T-helper 9 cell (primary cell): ENCODE results near the gene HIP1.

Source experiments
- DNase-seq: peaks from one replicate; pipeline ENCODE4 v3.0.0-alpha.2; 2020

The HIP1 gene

DNA sequence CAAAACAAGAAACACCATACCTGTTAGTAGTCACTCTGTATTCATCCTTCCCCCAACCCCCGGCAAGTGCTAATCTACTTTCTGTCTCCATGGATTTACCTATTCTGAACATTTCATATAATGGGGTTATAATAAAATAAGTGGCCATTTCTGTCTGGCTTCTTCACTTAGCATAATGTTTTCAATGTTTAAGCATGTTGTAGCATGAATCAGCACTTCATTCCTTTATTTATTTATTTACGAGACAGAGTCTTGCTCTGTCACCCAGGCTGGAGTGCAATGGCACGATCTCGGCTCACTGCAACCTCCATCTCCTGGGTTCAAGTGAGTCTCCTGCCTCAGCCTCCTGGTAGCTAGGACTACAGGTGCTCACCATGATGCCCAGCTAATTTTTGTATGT is 69.2 kb downstream of the HIP1 start:
- DNase-seq: no peak

DNA sequence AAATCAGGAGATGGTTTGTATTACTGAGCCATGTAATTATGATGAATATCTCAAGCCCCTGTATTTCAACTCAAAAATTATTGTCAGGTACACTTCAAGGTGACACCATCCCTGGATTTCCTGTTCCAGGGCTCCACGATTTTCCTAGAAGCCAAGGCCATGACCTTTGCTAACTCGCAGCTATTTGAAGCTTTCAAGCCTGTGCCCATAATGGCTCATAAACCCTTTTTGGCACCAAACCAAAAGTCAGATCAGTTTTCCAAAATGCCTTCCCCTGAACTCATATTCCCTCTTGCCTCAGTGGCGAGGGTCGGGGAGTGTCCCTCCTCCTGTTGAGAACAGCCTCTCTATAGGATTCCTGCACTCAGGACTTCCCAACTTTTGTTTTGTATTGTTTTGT is 70.8 kb downstream of the HIP1 start:
- DNase-seq: no peak

DNA sequence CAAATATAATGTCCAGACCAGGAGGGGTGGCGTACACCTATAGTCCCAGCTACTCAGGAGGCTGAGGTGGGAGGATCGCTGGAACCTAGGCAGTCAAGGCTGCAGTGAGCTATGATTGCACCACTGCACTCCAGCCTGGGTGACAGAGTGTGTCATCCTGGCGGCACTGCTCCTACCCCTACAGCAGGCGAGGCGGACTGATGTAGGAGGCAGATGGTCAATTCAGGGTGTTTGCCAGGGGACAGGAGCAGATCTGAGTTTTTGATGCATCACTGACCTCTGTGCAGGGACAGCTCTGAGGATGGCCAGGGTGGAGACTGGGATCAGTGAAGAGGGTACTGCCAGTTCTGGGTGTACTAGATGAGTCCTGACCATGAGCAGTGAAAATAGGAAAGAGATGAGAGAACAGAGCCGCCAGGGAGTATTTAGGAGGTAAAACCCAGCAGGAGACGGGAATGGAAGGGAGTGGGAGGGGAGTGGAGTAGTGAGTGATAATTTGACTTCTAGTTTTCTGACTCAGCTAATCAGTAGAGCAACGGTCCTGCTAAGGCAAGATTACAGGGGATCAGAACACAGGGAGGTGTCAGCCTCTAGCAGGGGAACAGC is 75.3 kb downstream of the HIP1 start:
- no peak for DNase-seq

DNA sequence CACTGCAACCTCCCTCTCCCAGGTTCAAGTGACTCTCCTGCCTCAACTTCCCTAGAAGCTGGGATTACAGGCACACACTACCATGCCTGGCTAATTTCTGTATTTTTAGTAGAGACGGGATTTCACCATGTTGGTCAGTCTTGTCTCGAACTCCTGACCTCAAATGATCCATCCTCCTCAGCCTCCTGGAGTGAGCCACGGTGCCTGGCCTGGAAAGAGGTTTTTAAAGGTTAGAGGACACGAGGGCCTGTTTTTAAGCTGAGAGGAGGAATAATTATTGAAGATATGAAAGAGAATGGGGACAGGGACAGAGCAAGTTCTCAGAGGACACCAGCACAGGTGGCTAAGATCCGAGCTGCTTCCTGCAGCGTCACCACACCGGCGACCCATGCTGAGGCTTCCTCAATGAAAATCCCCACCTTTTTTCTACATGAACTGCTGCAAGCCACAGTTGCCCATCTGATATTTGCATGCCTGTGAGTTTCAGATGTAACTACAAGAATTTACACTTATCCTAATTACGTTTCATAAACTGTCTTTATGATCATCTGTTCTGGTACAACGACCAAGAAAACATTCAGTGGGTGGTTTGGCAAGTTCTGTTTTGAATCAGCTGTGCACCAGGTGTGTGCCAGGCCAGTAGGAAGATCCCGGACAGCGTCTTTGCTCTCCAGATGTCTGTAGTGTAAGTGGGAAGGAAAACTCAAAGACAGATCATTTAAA is 76.0 kb downstream of the HIP1 start:
- DNase-seq: no peak

DNA sequence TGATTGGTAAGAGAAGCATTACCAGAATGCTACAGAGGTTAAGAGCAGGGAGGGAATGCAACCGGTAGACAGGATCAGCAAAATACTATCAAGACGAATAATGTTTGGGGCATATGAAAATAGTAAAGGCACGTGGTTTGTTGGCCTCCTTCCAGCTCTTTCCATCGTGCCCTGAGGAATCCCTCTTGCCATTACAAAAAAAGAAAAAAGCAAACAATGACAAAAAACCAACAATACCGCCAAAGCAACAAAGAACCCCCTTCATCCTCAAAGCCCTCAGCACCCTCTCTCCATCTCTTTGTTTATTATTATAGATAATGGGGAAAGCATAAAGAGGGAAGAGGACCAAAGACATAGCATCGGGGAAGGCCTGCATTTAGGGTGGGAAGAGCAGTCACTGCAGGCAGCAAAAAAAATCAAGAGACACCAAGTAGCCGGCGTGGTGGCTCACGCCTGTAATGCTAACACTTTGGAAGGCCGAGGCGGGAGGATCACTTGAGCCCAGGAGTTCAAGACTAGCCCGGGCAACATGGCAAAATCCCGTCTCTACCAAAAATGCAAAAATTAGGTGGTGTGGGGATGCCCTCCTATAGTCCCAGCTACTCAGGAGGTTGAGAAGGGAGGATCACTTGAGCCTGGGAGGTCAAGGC is 78.0 kb downstream of the HIP1 start:
- no peak for DNase-seq

DNA sequence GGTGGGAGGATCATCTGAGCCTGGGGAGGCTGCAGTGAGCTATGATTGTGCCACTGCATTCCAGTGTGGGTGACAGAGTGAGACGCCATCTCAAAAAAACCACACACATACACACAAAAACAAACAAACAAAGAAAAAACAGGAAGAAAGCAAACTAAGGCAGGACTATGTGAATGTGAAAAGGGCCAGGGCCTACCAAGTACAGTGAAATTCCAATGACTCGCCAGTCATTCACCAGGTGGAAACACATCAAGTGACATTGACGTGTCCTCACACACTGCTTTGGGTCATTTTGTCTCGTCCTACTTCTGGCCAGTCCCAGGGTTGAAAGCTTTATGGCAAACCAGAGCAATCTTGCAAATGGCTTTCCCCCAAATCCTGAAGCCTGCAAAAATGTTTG is 79.9 kb downstream of the HIP1 start:
- DNase-seq: no peak

DNA sequence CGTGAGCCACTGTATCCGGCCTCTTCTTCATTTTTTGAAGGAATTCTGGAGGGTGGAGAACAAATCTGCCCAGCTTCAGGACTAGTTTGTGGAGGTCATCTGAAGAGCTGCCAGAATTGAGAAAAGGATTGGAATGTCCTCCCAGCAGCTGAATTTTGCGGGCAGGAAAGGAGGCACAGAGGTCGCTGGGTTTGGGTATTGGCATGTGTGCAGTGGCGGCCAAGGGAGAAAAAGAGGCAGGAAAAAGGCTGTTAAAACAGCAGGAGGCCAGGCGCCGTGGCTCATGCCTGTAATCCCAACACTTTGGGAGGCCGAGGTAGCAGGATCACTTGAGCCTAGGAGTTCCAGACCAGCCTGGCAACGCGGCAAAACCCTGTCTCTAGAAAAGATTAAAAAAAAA is 80.4 kb downstream of the HIP1 start:
- no peak for DNase-seq

DNA sequence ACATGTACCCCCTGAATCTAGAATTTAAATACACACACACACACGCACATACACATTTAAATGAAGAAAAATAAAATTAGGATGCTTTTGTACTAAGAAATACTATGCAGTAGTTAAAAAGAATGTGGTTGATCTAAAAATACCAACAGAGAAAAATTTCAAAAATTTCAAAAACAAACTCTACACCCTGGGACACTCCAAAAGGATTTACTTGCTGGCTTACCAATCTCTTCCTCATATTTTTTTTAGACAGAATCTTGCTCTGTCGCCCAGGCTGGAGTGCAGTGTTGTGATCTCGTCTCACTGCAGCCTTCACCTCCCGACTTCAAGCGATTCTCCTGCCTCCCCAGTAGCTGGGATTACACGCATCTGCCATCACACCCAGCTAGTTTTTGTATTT is 80.9 kb downstream of the HIP1 start:
- DNase-seq: no peak

DNA sequence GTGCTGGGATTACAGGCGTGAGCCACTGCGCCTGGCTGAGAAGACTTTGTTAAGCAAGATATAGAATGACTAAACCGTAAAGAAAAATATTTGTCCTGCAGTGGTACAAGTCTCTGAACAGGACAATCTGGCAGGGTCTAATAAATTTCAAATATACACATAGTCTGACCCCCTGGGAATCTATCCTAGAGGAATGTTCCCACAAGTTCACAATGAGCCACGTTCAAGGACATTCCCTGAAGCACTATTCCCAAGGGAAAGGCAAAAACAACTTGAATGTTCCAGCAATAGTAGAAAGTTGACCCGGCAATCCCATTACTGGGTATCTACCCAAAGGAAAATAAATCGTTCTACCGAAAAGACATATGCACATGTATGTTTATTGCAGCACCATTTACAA is 82.0 kb downstream of the HIP1 start:
- no peak for DNase-seq

DNA sequence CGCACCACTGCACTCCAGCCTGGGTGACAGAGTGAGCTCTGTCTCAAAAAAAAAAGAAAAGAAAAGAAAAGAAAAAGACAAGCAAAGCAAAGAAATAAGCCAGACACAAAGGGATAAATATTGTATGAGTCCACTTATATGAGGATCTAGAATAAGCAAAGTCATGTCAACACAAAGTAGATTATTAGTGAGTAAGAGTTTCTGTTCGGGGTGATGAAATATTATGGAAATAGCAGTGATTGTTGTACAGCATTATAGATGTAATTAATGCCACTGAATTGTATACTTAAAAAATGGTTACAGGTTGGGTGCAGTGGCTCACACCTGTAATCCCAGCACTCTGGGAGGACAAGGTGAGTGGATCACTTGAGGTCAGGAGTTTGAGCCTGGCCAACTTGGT is 83.2 kb downstream of the HIP1 start:
- no peak for DNase-seq

DNA sequence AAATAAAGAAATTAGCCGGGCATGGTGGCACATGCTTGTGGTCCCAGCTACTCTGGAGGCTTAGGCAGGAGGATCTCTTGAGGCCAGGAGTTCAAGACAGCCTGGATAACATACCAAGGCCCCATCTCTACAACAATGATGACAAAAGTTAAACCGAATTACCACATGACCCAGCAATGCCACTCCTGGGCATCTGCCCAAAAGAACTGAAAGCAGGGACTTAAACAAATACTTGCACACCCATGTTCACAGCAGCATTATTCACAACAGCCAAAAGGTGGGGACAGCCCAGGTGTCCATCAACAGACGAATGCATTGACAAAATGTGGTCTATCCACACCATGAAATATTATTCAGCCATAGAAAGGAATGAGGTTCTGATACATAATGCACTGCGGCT is 83.9 kb downstream of the HIP1 start:
- no peak for DNase-seq

DNA sequence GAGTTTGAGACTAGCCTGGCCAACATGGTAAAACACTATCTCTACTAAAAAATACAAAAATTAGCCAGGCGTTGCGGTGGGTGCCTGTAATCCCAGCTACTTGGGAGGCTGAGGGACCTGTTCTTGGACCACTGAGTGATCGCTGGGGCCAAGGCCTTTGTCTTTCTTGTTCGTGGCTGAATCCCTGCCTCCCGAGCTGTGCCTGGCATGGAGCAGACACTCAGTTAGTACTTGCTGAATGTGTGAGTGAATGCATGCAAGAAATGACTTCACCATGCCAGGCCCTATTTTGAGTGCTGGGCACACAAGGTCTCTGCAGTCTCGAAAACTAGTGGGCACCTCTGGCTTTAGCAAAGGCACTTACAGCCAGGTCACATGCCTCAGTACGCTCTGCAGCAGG is 85.1 kb downstream of the HIP1 start:
- DNase-seq: no peak

DNA sequence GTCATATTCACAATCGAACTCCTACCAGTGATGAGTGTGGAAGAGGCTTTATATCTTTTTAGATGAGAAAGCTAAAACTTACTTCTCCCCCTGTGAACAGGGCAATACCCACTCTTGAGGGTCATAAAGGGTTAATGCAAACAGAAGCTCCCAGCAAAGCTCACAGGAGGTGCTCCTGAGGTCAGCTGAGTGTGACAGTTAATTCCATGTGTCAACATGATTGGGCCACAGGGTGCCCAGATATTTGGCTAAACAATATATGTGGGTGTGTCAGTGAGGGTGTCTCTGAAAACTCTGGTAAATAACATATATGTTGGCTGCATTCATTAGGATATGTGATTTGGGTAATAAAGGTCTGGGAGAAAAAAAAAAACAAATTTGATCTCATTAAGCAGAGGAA is 86.0 kb downstream of the HIP1 start:
- no peak for DNase-seq

DNA sequence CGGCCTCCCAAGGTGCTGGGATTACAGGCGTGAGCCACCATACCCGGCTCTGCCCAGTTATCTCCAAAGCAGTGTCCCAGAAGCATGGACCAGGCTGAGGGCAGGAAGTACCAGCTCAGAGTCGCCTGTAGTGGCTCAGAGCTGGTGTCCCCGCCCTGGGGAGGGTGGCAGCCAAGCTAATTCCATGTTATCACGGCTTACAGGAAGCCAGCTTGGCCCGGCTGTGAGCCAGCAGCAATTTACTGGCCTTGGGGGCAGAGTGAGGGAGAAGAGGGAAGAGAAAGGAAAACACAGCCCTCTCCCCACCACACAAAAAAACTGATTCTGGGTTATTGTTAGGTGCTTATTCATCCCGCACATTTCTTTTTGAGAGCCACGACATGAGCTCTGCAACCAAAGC is 88.1 kb downstream of the HIP1 start:
- DNase-seq: no peak

DNA sequence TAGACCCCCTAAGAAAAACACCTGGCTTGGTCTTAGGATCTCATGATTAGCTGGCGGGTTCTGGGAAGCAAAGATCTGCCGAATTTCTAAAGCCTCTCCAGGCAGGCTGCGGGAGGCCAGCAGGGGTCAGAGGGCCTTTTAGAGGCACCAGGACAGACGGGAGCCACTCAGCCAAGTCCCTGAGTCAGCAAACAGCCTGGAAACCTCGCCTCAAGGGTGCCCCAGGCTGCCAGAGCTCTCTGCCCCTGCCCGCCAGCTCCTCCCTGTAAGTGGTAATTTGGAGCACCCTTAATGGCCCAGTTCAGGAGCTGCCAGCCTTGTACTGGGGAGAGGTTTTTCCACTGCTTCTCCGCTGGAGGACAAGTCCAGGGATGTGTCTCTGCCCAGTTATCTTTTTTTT is 88.7 kb downstream of the HIP1 start:
- no peak for DNase-seq

DNA sequence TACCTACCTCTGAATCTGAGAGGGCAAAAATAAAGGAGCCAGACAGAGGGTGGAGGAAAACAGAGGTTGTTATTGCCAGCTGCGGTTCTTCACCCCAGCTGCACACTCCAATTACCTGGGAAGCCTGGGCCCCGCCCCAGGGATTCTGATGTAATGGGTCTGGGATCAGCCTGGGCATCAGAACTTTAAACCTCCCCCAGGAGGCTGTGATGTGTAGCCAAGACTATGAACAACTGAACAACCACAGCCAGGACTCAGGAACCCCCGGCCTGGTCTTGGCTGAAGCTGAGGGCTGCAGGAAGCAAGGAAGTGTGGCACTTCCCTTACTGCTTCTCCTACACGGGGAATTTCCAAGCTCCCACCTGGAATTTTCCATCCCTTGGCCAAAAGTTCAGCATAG is 89.3 kb downstream of the HIP1 start:
- no peak for DNase-seq

DNA sequence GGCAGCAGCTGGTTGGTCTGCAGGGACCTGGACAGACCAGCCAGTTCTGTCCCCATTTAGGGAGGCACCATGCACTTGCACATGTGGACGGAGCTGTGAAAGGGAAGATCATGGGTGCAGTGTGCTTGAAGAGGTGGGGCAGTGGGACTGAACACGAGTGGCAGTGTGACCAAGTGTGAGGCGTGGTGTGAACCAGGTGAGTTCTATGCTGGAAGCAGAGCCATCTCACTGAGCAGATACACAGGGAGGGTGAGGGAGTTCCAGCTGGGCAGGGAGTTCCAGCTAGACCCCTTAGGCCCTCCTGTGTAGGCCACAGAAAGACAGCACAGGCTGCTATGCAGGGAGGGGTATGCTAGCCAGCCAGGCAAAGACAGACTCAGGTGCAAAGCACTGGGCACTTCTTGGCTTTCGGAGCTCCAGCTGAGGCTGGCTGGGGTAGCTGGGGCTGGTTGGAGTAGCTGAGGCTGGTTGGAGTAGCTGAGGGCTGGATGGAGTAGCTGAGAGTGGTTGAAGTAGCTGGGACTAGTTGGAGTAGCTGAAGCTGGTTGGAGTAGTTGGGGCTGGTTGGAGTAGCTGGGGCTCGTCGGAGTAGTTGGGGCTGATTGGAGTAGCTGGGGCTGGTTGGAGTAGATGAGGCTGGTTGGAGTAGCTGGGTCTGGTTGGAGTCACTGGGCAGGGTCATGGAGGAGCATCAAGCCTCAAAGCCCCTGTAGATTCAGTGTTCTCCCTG is 90.9 kb downstream of the HIP1 start:
- no peak for DNase-seq

DNA sequence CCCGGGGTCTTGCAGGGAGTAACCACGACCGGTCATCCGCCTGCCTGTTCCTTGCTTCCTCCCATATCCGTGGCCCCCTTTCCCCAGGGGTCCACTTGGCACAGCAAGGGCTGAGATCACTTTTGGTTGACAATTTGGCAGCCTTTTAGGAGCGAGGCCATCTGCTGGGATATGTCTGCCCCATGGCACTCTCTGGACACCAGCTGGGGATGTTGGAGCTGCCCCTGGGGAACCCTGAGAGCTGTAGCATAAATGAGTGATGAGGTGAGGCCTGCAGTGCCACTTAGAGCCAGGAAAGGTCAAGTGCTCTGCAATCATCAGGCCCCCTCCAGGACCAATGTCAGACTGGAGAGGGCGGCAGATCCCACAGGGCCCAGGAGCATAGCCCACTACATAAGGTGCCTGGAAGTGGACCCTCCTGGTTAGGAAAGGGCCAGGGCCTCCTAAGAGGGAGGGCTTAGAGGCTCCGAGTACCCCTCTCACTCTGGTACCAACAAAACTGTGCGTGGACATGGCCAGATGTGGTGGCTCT is 92.1 kb downstream of the HIP1 start:
- DNase-seq: no peak

DNA sequence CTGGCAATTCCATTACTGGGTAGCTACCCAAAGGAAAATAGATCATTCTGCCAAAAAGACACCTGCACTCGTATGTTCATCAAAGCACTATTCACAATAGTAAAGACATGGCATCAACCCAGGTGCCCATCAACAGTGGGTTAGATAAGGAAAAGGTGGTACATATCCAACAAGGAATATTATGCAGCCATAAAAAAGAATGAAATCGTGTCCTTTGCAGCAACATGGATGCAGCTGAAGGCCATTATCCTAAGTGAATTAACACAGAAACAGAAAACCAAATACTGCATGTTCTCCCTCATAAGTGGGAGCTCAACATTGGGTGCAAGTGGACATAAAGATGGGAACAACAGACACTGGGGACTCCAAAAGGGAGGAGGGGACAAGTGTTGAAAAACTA is 93.2 kb downstream of the HIP1 start:
- DNase-seq: no peak

DNA sequence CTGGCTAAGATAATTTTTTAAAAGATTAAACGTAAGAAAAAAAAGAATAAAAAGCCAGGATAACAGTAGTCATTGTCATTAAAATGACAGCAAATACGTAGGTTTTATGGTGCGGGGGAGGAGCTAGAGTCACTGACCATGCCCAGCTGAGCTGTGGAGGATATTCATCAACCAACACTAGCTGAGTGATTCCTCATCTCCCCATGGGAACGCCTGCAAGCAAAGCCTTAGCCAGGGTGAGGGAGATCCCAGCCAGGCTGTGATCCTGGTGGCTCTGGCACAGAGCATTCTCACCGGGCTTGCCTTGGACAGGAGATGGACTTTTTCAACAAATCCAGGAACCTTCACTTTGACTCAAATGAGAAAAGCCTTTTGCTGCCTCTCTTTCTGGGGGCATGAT is 94.2 kb downstream of the HIP1 start:
- DNase-seq: no peak

DNA sequence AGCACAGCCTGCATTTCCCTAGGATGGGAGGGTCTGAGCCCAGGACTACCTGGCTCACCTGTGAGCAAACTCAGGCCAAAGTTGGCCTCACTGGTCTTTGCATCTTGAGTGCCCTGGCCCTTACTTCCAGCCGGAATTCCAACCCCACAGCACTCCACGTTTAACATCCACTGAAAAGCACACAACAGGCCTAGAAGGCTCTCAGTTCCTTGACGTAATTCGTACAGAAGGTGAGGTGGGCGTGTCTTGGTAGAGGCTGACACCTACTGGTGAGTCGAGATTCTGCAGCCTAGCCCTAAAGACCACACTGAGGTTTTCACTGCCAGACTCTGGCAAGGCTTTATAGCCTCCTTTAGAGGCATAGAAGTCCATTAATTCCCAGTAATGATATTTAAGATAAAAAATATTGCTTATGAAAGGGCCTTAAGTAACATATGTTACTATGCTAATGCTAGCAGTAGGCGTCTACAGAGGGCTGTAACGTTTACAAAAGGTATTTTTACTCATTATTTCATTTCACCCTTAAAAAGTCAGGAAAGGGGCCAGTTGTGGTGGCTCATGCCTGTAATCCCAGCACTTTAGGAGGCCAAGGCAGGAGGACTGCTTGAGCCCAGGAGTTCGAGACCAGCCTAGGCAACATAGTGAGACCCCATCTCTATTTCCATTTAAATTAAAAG is 95.8 kb downstream of the HIP1 start:
- DNase-seq: peak; percentile 41

DNA sequence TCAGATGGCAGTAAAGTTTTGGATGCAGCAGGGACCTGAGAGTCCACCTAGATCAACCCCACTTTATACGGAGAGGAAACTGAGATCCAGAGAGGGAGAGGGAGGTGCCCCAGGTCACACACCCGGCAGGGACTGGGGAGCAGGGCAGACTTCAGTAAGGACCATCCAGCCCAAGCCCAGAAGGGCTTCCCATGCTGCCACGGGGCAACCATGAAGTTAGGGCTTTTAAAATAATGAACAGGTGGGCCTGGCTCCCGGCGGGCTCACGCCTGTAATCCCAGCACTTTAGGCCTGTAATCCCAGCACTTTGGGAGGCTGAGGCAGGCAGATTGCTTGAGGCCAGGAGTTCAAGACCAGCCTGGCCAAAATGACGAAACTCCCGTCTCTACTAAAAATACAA is 98.5 kb downstream of the HIP1 start:
- no peak for DNase-seq

DNA sequence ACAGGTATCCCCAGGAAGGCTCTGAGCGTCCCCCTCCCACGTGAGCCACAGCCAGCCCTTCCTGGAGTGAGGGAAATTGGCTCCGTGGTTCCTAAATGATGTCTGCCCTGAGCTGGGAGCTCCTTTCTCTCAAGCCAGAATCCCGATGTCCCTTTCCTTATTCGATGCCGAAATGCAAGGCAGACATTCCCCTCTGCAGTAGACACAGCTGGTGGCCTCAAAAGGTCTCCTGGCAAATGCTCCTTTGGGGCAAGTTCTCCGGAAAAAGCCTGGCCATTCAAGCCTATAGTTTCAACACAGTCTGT is 98.9 kb downstream of the HIP1 start:
- no peak for DNase-seq
